GM13977 (cell line): ENCODE measurements around the gene TMEM91.

Source experiments
- DNase-seq: peaks from one replicate; pipeline ENCODE4 v3.0.0; 2012; ENCODE audit warnings: low spot score
- in situ Hi-C: fragments of 300-500 bp; cut with MboI; formaldehyde crosslinking; loops from one replicate; pipeline ENCODE4 v1.12.0; 2022; ENCODE audit warnings: low sequenced_read_pairs, low pct_unique_long_range_greater_than_20kb, mixed read lengths, inconsistent platforms; ENCODE audit not compliant: unreplicated experiment
- TF ChIP-seq, protein P1 (sequence below): IDR thresholded peaks from 2 replicates; pipeline ENCODE4 v1.5.1; 2012; ENCODE audit warnings: mild to moderate bottlenecking, control low read depth; ENCODE audit not compliant: insufficient read depth; ENCODE audit errors: extremely low read depth, missing control alignments

Gene TMEM91

DNA sequence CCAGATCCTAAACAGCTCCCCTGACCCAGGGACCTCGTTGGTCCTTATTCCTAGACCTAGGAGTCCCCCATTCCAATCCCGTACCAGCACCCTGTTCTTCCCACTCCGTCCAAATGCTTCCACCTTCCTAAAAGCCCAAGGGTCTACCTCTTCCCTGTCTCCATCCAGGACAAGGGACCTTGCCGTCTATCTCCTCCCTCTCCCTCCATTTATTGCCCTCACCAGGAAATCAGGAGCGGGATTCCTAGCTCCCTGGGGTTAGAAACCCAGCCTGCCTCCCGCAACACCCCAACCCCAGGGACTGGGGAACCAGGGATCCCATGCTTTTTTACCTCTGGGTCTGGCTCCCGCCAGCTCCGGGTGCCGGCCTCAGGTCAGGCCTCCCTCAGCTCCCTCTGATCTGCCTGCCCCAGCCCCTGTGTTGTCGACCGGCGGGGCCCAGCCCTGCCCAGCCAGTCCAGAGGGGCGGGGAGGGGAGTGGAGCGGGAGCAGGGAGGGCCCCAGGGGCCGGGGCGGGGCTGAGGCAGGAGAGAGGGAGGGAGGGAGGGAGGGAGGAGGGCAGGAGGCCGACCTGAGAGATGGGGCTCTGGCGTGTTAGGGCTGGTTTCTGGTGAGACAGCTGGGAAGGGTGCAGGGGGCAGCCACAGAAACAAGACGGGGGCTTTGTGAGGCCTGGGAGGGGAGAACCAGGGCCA lies 50.8 kb downstream of the TMEM91 start, which contains the start of gene B3GNT8:
B3GNT8 (minus strand) TSS at position 423 of the 695 bp plus-strand sequence. CDS start 596 bp downstream, outside the sequence.
- in situ Hi-C loops: no loop called here
- TF ChIP-seq, protein P1, sequence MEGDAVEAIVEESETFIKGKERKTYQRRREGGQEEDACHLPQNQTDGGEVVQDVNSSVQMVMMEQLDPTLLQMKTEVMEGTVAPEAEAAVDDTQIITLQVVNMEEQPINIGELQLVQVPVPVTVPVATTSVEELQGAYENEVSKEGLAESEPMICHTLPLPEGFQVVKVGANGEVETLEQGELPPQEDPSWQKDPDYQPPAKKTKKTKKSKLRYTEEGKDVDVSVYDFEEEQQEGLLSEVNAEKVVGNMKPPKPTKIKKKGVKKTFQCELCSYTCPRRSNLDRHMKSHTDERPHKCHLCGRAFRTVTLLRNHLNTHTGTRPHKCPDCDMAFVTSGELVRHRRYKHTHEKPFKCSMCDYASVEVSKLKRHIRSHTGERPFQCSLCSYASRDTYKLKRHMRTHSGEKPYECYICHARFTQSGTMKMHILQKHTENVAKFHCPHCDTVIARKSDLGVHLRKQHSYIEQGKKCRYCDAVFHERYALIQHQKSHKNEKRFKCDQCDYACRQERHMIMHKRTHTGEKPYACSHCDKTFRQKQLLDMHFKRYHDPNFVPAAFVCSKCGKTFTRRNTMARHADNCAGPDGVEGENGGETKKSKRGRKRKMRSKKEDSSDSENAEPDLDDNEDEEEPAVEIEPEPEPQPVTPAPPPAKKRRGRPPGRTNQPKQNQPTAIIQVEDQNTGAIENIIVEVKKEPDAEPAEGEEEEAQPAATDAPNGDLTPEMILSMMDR: no peak
- DNase-seq: peak; percentile 86

GRCh38 chr19:41427647-41428480 lies 51.5 kb downstream of the TMEM91 start:
- TF ChIP-seq, protein P1: no peak
- DNase-seq: no peak
- in situ Hi-C loops: no loop called here

DNA sequence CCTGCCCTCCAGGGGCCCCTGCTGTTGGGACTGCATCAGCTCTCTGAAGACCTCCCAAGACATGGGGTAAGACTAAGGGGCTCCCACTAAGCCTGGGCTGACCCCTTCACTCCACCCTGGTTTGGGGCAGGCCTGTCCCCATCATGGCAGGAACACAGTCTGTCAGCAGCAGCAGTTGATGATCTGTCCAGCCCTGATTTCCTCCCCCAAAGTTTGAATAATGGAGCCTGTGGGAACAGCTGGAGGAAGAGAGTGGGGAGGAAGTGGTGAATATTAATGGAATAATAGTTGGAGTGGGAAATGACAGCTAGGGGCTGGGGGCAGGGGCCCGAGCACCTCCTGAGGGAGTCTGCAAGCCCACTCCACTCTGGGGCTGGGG lies 52.1 kb downstream of the TMEM91 start:
- TF ChIP-seq, protein P1: no peak
- DNase-seq: no peak
- in situ Hi-C loops: no loop called here

- in situ Hi-C loops: no loop called here
- TF ChIP-seq, protein P1: no peak
- DNase-seq: no peak
These were observed 54.6 kb downstream of the TMEM91 start for GRCh38 chr19:41430922-41431321.

- in situ Hi-C loops: no loop called here
- peak; percentile 15 for DNase-seq
- TF ChIP-seq, protein P1: peak; percentile 41
These were observed 55.4 kb downstream of the TMEM91 start for GRCh38 chr19:41431426-41432386.

DNA sequence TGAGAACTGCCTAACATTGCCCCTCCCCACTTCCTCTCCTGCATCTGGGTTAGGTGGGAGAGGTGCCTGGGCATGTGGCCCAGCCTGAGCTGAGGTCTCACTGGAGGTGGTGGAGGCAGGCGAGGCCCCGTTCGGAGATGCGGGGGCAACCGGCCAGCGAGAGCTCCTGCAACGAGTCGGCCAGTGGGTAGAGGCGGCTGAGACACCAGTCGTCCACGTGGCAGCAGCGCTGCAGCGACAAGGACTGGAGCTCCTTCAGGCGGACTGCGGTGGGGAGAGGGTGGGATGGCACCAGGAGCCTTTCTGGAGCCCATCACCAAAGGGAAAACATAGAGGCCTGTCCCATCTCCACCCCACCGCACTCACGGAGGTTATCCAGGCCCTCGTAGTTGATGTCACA lies 56.8 kb downstream of the TMEM91 start:
- in situ Hi-C loops: no loop called here
- TF ChIP-seq, protein P1: no peak
- no peak for DNase-seq
